WTC11 (cell line): ENCODE measurements around the gene EGFR.

Experiments used
- FOXP1 ChIP-seq: sonication (generic); formaldehyde crosslinking; IDR thresholded peaks from 2 replicates; pipeline ENCODE4 v1.8.0; 2022; ENCODE audit warnings: missing genetic modification reagents, mild to moderate bottlenecking, moderate library complexity, borderline replicate concordance
- NFYB ChIP-seq: sonication (generic); formaldehyde crosslinking; conservative IDR thresholded peaks from 2 replicates; pipeline ENCODE4 v1.8.0; 2022; ENCODE audit warnings: low read depth, missing genetic modification reagents
- RELA ChIP-seq: sonication (generic); formaldehyde crosslinking; IDR thresholded peaks from 2 replicates; pipeline ENCODE4 v1.8.1; 2022; ENCODE audit warnings: missing genetic modification reagents, mild to moderate bottlenecking, borderline replicate concordance
- TF ChIP-seq, protein P1 (sequence below): sonication (generic); formaldehyde crosslinking; IDR thresholded peaks from 2 replicates; pipeline ENCODE4 v1.8.1; 2022; ENCODE audit warnings: low read depth, missing genetic modification reagents, borderline replicate concordance
- TF ChIP-seq, protein P2 (sequence below): sonication (generic); formaldehyde crosslinking; IDR thresholded peaks from 2 replicates; pipeline ENCODE4 v1.8.1; 2022; ENCODE audit warnings: missing genetic modification reagents, borderline replicate concordance
- TF ChIP-seq, protein P3 (sequence below): fragments of 200-600 bp; IDR thresholded peaks from 2 replicates; pipeline ENCODE4 v1.8.0; 2022; ENCODE audit warnings: antibody characterized with exemption
- TF ChIP-seq, protein P4 (sequence below): sonication (generic); formaldehyde crosslinking; IDR thresholded peaks from 2 replicates; pipeline ENCODE4 v1.8.0; 2022; ENCODE audit warnings: mild to moderate bottlenecking, missing genetic modification reagents
- TF ChIP-seq, protein P5 (sequence below): sonication (generic); formaldehyde crosslinking; IDR thresholded peaks from 2 replicates; pipeline ENCODE4 v1.8.1; 2022; ENCODE audit warnings: low read depth, mild to moderate bottlenecking, moderate library complexity, missing genetic modification reagents, borderline replicate concordance

DNA sequence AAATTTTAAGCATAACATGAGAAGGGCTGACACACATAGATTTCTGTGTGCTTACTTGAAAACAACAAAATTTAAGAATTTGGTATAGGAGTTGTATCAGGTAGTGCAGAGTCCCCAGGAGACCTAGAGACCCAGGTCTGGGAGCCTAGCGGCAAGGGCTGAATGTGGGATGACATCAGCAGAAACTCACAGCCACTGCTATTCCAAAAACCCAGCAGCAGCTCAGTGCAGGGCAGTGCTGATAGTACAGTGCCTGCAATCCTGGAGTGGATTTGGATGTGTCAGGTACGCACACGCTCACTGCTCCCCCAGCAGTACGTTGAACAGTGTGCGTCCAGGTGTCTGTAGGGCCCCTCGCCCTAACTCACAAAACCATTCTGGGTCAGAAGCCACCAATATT is 87.1 kb downstream of the EGFR start:
- TF ChIP-seq, protein P1, sequence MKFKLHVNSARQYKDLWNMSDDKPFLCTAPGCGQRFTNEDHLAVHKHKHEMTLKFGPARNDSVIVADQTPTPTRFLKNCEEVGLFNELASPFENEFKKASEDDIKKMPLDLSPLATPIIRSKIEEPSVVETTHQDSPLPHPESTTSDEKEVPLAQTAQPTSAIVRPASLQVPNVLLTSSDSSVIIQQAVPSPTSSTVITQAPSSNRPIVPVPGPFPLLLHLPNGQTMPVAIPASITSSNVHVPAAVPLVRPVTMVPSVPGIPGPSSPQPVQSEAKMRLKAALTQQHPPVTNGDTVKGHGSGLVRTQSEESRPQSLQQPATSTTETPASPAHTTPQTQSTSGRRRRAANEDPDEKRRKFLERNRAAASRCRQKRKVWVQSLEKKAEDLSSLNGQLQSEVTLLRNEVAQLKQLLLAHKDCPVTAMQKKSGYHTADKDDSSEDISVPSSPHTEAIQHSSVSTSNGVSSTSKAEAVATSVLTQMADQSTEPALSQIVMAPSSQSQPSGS: no peak
- TF ChIP-seq FOXP1 (CRISPR knock-in tag) (no peak), NFYB (no peak), RELA (no peak)
- TF ChIP-seq, protein P2, sequence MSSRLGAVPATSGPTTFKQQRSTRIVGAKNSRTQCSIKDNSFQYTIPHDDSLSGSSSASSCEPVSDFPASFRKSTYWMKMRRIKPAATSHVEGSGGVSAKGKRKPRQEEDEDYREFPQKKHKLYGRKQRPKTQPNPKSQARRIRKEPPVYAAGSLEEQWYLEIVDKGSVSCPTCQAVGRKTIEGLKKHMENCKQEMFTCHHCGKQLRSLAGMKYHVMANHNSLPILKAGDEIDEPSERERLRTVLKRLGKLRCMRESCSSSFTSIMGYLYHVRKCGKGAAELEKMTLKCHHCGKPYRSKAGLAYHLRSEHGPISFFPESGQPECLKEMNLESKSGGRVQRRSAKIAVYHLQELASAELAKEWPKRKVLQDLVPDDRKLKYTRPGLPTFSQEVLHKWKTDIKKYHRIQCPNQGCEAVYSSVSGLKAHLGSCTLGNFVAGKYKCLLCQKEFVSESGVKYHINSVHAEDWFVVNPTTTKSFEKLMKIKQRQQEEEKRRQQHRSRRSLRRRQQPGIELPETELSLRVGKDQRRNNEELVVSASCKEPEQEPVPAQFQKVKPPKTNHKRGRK (CRISPR knock-in tag): no peak
- TF ChIP-seq, protein P3, sequence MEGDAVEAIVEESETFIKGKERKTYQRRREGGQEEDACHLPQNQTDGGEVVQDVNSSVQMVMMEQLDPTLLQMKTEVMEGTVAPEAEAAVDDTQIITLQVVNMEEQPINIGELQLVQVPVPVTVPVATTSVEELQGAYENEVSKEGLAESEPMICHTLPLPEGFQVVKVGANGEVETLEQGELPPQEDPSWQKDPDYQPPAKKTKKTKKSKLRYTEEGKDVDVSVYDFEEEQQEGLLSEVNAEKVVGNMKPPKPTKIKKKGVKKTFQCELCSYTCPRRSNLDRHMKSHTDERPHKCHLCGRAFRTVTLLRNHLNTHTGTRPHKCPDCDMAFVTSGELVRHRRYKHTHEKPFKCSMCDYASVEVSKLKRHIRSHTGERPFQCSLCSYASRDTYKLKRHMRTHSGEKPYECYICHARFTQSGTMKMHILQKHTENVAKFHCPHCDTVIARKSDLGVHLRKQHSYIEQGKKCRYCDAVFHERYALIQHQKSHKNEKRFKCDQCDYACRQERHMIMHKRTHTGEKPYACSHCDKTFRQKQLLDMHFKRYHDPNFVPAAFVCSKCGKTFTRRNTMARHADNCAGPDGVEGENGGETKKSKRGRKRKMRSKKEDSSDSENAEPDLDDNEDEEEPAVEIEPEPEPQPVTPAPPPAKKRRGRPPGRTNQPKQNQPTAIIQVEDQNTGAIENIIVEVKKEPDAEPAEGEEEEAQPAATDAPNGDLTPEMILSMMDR: no peak
- TF ChIP-seq, protein P4, sequence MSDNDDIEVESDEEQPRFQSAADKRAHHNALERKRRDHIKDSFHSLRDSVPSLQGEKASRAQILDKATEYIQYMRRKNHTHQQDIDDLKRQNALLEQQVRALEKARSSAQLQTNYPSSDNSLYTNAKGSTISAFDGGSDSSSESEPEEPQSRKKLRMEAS: no peak
- TF ChIP-seq, protein P5, sequence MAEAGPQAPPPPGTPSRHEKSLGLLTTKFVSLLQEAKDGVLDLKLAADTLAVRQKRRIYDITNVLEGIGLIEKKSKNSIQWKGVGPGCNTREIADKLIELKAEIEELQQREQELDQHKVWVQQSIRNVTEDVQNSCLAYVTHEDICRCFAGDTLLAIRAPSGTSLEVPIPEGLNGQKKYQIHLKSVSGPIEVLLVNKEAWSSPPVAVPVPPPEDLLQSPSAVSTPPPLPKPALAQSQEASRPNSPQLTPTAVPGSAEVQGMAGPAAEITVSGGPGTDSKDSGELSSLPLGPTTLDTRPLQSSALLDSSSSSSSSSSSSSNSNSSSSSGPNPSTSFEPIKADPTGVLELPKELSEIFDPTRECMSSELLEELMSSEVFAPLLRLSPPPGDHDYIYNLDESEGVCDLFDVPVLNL (CRISPR knock-in tag): no peak
